GM12801 (cell line): Measurements from ENCODE around the gene UFSP2.

Experiments
- CTCF ChIP-seq: IDR thresholded peaks from one replicate; pipeline ENCODE4 v1.5.1; 2011; ENCODE audit warnings: control low read depth; ENCODE audit not compliant: insufficient read length; ENCODE audit errors: extremely low read depth

UFSP2 gene

DNA sequence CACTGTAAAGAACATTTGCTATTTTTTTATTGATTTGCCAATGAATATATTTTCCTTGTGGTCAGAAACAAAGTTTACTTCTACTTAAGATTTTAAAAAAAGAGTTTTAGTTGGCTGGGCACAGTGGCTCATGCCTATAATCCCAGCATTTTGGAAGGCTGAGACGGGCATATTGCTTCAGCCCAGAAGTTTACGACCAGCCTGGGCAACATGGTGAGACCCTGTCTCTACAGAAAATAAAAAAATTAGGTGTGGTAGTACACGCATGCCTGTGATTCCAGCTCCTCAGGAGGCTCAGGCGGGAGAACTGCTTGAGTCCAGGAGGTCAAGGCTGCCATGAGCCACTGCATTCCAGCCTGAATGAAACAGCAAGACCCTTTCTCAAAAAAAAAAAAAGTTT lies 66.8 kb downstream of the UFSP2 start:
- TF ChIP-seq CTCF = no peak

GRCh38 chr4:185358514-185358913 lies 67.2 kb downstream of the UFSP2 start:
- TF ChIP-seq CTCF = no peak

DNA sequence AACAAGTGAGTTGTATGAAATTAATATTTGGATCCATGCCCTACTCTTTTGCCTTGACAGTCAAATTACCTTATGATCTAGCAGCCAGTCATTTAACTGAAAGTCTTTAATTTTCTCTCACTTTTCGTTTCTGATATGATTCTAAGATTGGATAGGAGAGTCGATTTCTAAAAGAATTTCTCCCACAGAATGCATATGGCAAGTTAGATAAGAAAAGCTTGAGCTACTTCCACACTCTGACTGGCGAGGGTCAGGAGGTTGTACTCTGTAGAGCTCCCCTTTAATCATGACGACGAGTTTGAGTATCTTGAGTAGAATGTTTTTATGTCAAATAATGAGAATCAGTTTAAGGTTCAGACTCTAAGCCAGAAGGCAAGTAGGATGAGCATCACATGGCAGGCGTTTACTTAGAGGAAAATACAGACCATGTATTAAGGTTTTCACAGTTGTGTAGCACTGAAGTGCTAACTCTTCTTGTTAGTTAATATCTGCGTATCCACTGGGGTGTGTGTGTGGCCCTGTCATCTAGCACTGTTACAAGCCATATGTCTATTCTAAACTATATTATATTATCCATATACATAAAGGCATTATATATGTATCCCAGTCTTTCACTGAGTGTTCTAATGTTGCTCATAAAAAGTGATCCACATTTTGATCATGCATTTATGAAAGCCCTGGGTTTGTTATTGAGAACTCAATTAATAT lies 67.9 kb downstream of the UFSP2 start:
- no peak for TF ChIP-seq CTCF

DNA sequence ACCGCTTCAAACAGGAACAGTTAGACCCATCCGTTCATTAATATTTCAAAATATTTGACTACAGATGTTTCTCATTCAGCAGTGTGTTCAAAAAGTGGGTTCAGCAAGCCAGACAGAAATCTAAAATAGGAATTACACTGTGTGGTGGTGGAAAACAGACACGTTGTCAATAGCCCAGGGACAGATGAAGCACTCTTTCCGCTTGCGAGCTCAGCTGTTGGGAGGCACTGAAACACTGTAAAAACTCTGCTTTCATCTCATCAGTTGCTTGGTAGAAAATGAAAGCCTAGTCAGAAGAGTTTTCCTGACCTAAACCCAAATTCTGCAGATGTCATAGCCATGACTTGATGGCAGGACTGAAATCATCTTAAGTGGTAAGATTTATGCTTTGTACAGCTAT lies 68.6 kb downstream of the UFSP2 start:
- TF ChIP-seq CTCF = no peak

- TF ChIP-seq CTCF = no peak
Observed at GRCh38 chr4:185352741-185353140, 73.0 kb downstream of the UFSP2 start.

DNA sequence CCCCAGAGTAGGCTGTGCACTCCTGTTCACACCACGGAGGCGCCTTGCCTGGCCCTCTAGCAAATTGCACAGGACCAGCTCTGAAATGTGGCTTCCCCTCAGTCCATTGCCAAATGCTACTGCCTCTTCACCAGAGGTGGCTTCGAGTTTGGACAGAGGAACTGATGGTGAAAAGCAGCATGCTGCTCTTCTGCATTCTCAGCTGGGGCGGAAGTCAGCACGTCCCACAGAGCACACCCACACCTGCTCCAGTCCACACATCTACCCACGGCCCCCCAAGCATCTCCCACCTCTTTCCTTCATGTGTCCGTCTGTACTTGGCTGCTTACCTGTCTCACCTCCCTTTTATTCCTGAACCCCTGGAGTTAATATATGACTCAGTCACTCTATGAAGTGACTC lies 73.6 kb downstream of the UFSP2 start:
- no peak for TF ChIP-seq CTCF

- TF ChIP-seq CTCF = no peak
Observed at GRCh38 chr4:185351691-185352090, 74.1 kb downstream of the UFSP2 start.
